Smooth muscle cell of the brain vasculature (primary cell): Measurements from ENCODE around the gene ST6GALNAC3.

Source experiments
- DNase-seq: peaks from one replicate; pipeline ENCODE4 v3.0.0-alpha.2; 2012; ENCODE audit warnings: low read depth, low spot score

Gene ST6GALNAC3

DNA sequence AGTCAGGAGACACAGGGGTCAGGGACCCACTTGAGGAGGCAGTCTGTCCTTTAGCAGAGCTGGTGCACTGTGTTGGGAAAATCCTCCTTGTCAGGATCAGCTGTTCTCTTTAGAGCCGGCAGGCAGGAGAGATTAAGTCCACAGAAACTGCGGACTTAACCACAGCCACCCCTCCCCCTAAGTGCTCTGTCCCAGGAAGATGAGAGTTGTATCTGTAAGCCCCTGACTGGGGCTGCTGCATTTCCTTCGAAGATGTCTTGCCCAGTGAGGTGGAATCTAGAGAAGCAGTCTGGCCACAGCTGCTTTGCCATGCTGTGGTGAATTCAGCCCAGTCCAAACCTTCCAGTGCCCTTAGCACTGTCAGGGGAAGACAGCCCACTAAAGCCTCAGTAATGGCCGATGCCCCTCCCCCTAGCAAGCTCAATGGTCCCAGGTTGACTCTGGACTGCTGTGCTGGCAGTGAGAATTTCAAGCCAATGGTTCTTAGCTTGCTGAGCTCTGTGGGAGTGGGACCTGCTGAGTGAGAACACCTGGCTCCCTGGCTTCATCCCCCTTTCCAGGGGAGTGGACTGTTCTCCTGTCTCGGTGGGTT lies 172.8 kb downstream of the ST6GALNAC3 start:
- DNase-seq = no peak

DNA sequence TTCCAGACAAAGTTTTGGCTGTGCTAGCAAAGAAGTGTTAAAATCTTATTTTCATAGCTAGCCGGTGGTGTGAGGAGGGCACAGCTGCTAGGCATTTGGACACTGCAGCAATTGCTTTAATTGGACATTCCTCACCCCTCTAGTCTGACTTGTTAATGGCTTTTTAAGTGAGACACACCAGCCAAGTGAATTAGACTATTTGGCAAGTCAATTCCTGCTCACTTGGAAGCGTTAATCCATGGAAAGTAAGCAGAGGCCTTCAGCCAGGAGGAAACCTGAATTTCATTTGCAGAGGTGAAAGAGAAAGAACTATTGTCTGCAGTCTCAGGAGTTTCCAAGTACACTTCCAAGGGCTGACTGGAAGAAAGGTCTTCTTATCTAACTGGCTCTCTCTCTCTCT lies 175.7 kb downstream of the ST6GALNAC3 start:
- DNase-seq = no peak

DNA sequence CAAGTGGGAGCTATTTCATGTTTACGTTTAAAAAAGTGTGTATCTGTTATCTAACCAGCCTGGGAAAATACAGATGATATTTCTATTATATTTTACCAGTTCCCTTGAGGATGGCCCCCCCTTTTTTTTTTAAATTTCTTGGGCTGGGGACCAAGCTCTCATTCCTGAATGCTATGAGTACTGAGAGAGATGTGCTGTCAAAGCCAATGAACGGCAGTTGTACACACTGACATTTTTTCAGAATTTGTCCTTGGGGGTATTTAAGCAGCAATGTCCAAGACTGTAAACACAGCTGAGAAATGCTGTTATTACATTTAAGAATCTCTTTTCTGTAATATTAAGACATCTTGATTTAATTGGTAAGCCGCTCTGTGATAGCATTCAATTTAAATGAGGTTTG lies 177.9 kb downstream of the ST6GALNAC3 start:
- DNase-seq = no peak

DNA sequence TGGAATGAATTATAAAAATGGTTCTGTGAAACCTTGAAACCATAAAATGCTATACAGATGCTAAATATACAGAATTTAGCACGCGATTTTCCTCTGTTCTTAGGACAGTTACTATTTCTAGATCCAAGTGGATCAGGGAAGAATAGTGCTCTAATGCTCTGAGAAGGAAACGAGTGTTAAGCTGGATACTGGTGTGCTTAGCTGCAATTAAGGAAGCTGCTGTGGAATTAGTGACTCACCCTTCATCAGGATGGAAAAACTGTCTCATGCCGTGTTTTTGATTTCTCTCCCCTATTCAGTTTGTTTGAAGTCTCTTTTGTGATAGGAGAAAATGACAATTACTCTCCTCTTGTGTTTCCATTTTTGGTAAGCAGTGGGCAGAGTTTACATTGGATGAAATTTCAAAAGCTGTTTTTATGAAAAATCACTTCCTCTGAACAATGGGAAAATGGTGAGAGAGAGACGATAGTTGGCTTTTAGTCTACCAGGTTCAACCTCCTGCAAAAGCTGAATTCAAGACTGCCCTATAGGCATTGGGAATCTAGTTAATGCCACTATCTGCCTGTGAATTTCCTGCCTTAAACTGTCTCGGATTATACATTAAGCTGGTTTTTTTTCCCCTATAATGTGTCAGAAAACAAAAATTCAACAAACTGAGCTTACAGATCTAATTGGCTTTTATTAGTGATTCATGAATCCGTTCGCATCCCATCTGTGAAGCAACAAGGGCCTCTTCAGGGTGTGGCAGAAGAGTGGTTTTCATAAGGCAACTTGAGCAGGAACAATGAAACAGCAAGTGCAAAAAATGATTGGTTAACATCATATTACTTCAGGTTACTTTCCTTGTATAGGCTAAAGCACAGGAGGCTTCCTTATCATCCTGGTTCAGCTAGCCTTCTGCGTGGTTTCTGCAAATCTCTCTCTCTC lies 179.8 kb downstream of the ST6GALNAC3 start:
- DNase-seq = no peak

DNA sequence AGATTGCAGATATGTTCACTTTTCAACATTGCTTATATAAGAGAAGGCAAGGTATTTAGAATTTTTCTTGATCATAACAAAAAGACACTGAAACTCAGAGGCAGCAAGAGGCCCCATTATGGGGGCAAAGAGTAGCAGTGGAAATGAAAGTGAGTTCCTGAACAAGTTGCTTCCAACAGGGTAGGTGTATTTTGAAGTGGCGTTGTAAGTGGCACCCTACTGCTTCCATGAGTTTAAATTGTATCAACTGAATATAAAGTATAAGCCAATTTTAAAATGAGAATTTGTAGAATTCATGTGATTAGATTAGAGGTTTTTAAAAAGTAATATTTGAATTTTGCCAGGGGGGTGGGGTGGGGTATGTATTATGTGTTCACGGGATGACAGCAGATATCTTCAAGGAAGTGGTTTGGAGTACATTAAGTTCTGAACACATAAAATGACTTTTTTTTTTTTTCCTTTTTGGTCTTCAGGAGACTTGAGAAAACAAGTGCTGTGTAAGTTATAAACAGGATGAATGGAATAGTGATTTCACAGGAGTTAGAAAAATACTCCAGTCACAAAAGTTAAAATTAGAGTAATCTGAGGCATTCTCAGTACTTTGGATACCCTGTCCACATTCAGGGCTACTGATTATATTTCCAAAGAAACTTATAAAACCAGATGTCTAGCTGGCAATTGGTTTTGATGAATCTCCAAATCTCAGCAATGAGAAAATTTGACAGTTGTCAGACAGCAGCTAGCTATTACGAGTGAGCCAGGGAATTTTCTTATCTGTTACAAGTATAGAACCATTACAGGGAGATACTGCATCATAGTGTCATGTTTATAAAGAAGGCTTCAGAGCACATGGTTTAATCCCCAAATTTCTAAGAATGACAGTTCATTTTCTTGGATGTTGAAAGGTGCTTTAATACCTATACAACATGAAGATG lies 182.0 kb downstream of the ST6GALNAC3 start:
- no peak for DNase-seq

DNA sequence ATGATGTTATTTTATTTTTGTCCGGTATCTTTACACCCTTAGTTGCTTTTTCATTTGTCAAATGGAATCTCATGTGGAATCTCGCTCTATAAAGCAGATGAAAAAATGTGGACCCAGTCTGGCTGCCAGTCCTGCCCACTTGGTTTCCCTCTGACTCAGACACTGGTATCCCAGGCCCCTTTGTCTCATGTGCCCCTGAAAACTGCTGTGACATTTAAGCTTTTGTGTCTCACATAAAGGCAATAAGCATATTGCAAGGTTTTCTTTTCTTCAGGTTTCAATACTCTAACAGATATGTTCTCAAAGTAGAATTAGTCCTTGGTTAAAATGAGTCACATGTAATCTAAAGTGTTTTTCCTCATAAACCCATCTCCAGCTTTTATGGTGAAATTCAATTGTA lies 183.3 kb downstream of the ST6GALNAC3 start:
- DNase-seq = no peak

DNA sequence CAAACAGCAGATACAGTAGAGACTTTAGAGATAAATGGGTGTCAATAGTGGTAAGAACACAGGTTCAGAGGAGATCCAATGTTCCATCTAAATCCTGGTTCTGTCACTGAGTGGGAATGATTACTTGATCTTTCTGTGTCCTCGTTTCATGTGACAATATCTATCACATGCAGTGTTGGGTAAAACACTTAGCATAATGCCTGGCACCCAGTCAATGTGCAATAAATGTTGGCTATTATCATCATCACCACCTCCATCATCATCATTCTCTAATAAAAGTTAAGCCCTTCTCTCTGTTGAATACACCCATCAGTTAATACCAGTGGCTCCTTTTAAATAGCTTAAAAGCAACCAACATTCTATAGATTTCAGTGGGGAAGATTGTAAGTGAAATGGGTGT lies 184.7 kb downstream of the ST6GALNAC3 start:
- DNase-seq = no peak

DNA sequence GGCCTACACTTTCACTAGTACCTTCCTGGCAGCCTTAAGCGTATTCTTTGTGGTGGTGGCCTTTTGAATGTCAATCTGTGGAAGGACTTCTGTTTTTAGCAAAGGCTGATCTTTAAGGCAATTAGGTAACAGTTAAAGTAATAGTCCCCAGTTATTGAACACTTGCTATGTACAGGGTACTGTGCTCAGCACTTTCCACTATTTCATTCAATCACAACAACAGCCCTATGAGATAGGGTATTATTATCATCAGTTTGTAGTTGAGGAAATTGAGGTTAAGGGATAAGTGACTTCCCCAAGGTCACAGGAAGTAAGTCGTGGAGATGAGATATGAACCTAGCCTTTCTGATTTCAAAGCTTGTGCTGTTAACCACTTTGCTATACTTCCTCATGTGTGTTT lies 185.7 kb downstream of the ST6GALNAC3 start:
- no peak for DNase-seq

DNA sequence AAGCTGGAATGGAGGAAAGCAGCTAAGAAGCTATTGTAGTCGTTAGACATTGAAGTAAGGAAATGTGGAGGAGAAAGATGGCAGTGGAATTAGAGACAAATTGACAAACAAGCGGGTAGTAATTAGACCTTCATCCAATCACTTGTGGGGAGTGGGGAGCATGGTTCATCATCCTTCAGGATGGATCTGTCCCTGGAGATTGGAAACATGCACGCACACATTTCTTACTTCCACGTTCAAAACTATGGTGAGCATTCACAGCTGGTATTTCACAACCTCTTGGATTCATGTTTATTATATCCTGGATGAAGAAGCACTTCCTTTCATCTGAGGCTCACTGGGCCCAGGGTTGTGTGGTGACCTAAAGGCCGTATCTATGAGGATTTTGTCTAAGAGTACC lies 188.1 kb downstream of the ST6GALNAC3 start:
- DNase-seq = no peak

DNA sequence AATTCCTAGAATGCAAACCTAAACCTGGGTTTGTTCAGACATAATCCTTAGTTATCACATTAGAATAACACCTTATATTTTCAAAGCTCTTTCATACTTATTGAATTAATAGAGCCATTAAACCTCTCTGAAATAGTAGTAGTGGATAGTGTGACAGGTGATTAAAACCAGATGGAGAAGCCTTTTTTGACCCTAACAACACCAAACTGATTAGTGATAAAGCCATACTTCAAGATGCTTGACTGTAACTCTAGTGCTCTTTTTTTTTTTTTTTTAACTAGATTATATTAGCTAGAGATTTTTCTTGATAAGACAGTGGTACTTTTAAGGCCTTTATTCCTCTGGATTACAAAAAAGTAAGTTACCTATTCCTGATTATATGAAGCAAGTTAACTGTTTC lies 190.1 kb downstream of the ST6GALNAC3 start:
- no peak for DNase-seq

DNA sequence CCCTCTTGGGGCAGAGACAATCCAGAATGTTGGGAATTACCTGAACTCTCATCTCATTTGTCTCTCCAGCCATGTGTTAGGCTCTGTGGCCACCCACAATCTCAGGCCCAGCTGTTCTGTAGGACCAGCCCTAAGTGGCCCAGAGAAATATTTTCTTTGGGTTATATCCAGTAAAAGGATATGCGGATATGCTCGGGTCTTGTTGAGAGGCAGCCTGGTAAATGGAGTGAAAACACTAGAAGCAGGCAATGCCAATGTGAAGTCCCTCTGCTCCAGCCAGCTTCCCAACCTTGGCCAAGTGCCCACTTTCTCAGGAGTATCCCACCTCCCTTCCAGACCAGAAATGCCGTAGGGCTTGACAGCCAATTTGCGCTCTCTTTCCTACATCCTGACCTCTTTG lies 192.2 kb downstream of the ST6GALNAC3 start:
- no peak for DNase-seq

DNA sequence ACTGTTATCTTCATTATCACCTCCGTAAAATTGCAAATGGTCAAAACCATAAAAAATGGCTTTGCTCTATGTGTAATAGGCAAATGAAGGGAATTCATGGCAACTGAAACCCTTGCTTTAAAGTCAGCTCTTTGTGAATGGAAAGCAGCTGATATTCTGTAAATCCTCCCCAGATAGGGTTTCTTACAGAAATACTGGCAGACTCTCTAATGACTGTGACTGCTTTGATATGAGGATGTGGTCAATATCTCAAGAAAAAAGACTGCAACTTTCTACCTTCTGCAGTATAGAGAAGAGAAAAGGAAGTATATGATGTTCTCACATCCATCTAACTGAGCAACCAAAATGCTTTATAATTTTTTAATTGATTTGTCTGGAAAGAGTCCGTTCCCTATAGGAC lies 193.1 kb downstream of the ST6GALNAC3 start:
- no peak for DNase-seq

DNA sequence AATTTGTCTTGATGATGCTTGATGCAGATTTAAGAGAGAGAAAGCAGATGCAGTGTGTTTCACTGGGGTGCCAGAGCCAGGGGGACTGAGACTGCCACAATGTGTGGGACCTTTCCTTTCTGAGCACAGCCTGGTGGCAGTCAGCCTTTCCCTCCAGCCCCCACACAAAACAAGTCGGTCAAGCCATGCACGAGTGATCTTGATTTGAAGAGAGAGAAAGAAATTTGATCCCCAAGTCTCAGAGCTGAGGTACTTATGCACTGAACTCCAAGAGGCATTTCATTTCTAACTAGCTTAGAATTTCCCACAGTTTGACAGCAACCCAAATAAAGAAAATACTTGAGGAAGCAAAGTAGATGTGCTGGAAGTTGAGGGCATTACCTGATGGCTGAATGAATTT lies 193.8 kb downstream of the ST6GALNAC3 start:
- DNase-seq = no peak

DNA sequence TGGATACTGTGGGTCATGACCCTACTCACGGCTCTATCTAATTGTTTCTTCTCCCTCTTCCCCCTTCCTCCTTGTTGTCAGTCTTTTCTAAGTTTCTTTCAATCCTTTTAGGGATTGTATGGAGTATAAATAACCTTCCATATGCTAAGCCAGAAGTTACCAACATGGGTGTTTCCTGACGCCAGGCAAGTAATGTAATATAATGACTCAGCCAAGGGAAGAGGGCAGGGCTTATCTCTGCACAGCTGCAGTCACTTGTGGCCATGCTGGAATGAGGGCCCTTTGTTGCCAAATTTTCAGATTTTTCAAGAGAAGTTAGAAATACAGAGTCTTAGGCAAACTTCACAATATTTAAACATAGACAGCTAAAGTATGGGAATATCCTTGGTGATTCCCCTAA lies 194.6 kb downstream of the ST6GALNAC3 start:
- no peak for DNase-seq

DNA sequence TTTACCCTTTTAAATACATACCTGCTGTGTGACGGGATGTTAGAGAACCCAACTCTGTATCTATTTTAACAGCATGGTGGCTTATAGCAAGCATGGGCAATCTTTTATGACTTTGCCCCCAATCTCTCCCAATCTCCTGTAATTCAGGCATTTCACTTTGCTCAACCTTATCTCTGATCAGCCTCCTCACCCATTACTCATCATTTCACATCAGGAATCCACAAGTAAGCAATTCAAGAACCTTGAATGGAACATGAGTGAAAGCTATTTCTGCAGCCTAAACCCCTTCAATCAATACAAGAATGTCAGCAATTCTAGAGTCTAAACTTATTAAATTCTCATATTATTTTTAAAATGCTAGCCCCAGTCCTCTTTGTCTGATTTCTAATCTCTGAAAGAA lies 199.8 kb downstream of the ST6GALNAC3 start:
- DNase-seq = no peak

DNA sequence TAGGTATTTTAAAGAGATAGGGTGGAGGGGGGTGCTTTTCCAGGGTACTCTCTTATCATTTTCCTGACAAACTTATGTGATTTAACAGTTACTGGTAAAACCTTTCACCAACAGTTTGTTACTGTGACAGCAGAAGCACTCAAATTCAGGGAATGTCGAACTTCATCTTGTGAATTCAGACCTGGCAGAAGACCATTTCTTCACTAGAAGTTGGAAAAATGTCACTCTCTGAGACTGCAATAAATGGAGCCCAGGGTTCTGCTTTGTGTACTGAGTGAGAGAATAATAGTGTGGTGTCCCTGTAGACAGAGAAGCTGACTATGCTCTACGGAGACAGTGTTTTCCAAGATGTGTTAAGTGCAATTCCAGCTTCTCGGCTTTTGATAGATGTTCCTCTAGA lies 200.2 kb downstream of the ST6GALNAC3 start:
- DNase-seq = no peak

DNA sequence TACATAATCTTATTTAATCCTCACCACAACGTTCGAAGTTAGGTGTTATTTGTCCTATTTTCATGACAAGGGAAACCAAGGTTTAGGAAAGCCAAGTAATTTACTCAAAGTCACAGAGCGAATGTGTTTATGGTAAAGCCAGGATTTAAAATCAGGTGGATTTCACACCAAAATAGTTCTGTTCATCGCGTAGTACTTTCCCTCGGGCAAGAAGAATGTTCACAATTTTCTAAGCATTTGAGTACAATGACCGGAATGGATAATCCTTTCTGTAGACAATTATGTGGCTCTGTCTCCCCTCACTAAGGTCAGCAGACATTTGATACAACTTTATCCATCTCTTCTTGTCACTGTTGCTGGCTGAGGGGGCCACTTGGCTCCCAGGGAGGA lies 204.2 kb downstream of the ST6GALNAC3 start:
- DNase-seq = no peak

DNA sequence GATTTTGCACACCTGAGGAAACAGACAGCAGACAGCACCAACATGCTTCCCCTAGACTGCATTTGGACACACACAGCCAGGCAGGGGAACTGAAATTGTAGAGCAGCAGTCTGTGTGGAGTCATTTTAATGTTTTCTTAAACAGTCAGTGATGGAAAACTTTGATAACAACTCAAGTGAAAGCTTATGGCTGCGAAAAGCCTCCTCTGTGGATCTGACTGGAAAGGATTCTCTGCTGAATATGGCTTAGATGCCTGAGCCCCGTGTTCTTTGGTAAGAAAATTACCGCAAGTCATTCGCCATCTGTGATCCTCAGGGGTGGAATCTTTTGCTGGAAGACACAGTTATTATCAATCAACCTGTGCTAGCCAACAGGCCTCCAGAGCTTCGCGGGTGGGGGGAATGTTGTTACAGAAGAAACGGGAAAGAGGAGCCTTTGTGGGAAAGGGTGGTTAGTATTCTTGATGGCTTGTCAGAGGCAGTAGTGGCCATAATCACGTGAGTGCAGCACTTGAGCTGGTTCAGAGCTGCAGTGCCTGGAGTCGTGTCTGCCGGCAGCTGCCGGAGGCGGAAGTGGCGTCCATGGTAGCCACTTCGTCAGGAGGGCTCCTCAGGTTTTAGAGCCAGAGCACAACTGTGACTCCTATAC lies 204.7 kb downstream of the ST6GALNAC3 start:
- no peak for DNase-seq

DNA sequence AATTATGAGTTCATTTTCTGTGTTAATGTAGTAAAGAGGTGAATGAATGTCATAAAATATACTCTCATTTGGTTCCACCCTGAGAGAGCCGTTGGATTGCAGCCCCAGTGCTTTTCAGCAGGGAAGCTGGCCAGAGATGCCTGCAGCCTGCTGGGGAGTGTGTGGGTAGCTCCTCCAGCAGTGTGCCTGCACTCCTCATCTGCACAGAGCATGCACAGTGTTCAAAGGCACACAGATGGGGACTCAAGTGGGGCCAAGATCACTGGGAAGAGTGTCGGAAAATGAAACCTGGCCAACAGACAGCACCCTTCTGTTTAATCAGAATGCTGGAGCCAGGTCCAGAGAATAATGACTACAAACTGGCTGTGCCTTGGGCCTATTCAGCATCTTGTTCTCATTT lies 206.8 kb downstream of the ST6GALNAC3 start:
- DNase-seq = no peak

DNA sequence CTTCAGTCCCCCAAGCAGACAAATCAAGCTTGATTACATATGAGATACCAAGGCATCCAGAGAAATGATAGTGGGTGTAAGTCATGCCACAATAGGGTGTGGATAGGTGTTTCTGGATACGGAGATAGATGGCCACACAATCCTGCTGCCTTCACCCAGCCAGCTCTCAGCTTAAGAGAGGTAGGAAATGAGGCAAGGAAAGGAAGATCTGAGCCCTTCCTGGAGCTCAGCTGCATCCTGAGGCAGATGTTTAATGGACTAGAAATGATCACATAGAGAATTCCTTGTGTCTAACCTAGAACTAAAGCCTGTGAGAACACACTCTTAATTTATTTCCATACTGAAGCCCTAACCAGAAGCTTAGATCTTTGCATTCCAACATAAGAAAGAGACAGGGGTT lies 210.3 kb downstream of the ST6GALNAC3 start:
- no peak for DNase-seq

DNA sequence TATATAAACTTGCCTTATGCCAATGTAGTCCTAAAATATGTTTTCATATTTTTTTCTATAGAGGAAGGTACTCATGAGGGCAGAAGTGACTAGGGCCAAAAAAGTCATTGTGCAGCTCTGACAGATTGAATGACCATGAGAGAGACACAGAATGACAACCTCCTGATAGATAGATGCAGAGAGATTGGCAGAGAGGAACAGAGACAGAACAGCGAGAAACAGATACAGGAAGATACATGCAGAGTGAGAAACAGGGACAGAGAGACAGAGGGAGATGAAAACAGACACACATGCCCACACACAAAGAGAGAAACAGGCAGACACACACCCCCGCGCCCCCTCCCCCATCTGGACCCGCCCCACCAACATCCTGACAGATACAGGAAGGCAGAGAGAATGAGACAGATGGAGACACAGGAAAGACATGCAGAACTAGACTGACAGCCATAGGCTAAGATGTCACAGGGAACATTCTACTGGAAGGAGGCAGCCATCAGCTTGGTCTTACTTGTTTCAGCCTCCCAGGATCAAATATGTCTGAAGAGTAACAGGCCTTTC lies 211.1 kb downstream of the ST6GALNAC3 start:
- no peak for DNase-seq
